Body of pancreas (tissue), 4 donors: ENCODE data around the gene FRAS1. TPM values are rescaled to one million over a fixed set of nuclear protein-coding genes. Genes with fewer than 3 reads are reported as not detected.
"Not testable (repeated sequence)": the region's sequence is repeated elsewhere in the genome, so short reads cannot be mapped to it uniquely, and the experiment has no call there.

ENCODE experiments used
- ATAC-seq: fragments of 150-250 bp; one replicate; pipeline ENCODE4 v1.9.1; 2016
- DNase-seq, 4 donors: peaks; one replicate each; pipeline ENCODE4 v3.0.0-alpha.2; 2019
- H3K27ac ChIP-seq, 4 donors: fragments of 200-600 bp; sonication (generic); 1 replicate in 3 of 4; 2 replicates in 1 of 4; pipeline versions ENCODE4 v1.5.1 to v1.6.1; 2016 to 2019; ENCODE audit warnings: mild to moderate bottlenecking in 1 of 4, mixed read lengths in 1 of 4, moderate library complexity in 1 of 4
- H3K27me3 ChIP-seq, 2 donors: fragments of 200-600 bp; sonication (generic); one replicate each; pipeline ENCODE4 v1.6.0; 2016; ENCODE audit warnings: mild to moderate bottlenecking in 1 of 2
- H3K36me3 ChIP-seq, 2 donors: fragments of 200-600 bp; sonication (generic); replicated peaks in 1 of 2; 2 replicates each; pipeline ENCODE4 v1.5.1; 2016; ENCODE audit warnings: low read depth in 2 of 2; ENCODE audit not compliant: insufficient read depth in 1 of 2
- H3K4me1 ChIP-seq: fragments of 200-600 bp; sonication (generic); one replicate; pipeline ENCODE4 v1.6.0; 2016
- H3K4me3 ChIP-seq, 2 donors: fragments of 200-600 bp; sonication (generic); 1 replicate in 1 of 2; 2 replicates in 1 of 2; pipeline ENCODE4 v1.5.1; 2016 to 2019
- H3K9me3 ChIP-seq, 3 donors: fragments of 200-600 bp; sonication (generic); 1 replicate in 2 of 3; 2 replicates in 1 of 3; pipeline ENCODE4 v1.5.1; 2016
- CTCF ChIP-seq, 7 experiments: fragments of 450-650 bp in 4 of 7; fragments of 200-600 bp in 3 of 7; sonication (generic) in 3 of 7; IDR thresholded peaks; one replicate each; pipeline ENCODE4 v1.5.1; 2016 to 2019; ENCODE audit warnings: antibody characterized with exemption in 7 of 7
- POLR2A ChIP-seq, 3 donors: fragments of 450-650 bp; IDR thresholded peaks; one replicate each; pipeline ENCODE4 v1.6.1; 2016; ENCODE audit warnings: antibody characterized with exemption in 3 of 3, mild to moderate bottlenecking in 2 of 3
- WGBS, 2 donors: methylation state at CpG; one replicate each; pipeline ENCODE4 v1.1.5; 2017; 5-methylcytosine and 5-hydroxymethylcytosine counted together
- intact Hi-C: fragments of 100-400 bp; cut with DNase I; formaldehyde crosslinking; loops from one replicate; pipeline ENCODE4 v1.15.1; 2023
- total RNA-seq, 2 donors: library from RNA; depleted of rRNA; stranded (reverse); fragments of >200 nt; gene quantifications; one replicate each; pipeline ENCODE4 v1.1.0, GENCODE V29; 2016

The FRAS1 gene
- total RNA-seq, 2 donors from 2014 or later = 22.6 to 24.4 TPM

- no peak for ATAC-seq
- WGBS, 2 donors = 72 to 77% methylated on average over 2 of the region's 2 CpGs
Observed at GRCh38 chr4:78081541-78081940, 24.4 kb downstream of the FRAS1 start.

GRCh38 chr4:78083035-78083434 is 25.9 kb downstream of the FRAS1 start:
- H3K9me3 ChIP-seq = no peaks in the 10 kb centered on the region
- no peak overlapping the region for H3K27ac ChIP-seq
- H3K27me3 ChIP-seq = no peaks in the 10 kb centered on the region
- no peaks in the 10 kb centered on the region for H3K4me1 ChIP-seq
- DNase-seq (no peak), ATAC-seq (no peak)
- intact Hi-C loops = no loop called here
- no peak overlapping the region for H3K4me3 ChIP-seq
- H3K36me3 ChIP-seq = no peaks in the 10 kb centered on the region
- no peak for TF ChIP-seq POLR2A (IDR thresholded peaks at IDR 0.05)
- TF ChIP-seq CTCF (IDR thresholded peaks at IDR 0.05) = no peak

More at GRCh38 chr4:78081541-78081940, 24.4 kb downstream of the FRAS1 start:
- H3K27me3 ChIP-seq = no peaks in the 10 kb centered on the region
- H3K36me3 ChIP-seq = no peaks in the 10 kb centered on the region
- no peak overlapping the region for H3K27ac ChIP-seq
- H3K4me1 ChIP-seq = no peaks in the 10 kb centered on the region
- intact Hi-C loops = no loop called here
- no peak for DNase-seq
- H3K4me3 ChIP-seq = no peak overlapping the region
- no peak for TF ChIP-seq CTCF (IDR thresholded peaks at IDR 0.05)
- TF ChIP-seq POLR2A (IDR thresholded peaks at IDR 0.05) = no peak
- no peaks in the 10 kb centered on the region for H3K9me3 ChIP-seq

GRCh38 chr4:78091534-78091933 is 34.4 kb downstream of the FRAS1 start:
- no peaks in the 10 kb centered on the region for H3K27me3 ChIP-seq
- H3K4me1 ChIP-seq = no peaks in the 10 kb centered on the region
- ATAC-seq (no peak), DNase-seq (no peak)
- intact Hi-C loops = no loop called here
- 75 to 78% methylated on average over 3 of the region's 3 CpGs for WGBS, 2 donors
- no peak overlapping the region for H3K27ac ChIP-seq
- no peak overlapping the region for H3K4me3 ChIP-seq
- no peaks in the 10 kb centered on the region for H3K9me3 ChIP-seq
- no peak for TF ChIP-seq CTCF (IDR thresholded peaks at IDR 0.05)
- no peak for TF ChIP-seq POLR2A (IDR thresholded peaks at IDR 0.05)
- H3K36me3 ChIP-seq = no peaks in the 10 kb centered on the region

- H3K4me3 ChIP-seq, intact Hi-C loops, DNase-seq, ATAC-seq, H3K9me3 ChIP-seq, H3K27ac ChIP-seq, H3K27me3 ChIP-seq, H3K4me1 ChIP-seq, H3K36me3 ChIP-seq: not testable (repeated sequence)
- 75 to 84% methylated on average over 5 of the region's 5 CpGs for WGBS, 2 donors
Observed at GRCh38 chr4:78092350-78092749, 35.2 kb downstream of the FRAS1 start.

GRCh38 chr4:78092850-78093249 is 35.7 kb downstream of the FRAS1 start:
- ATAC-seq (no peak), DNase-seq (no peak)
- Histone ChIP-seq H3K4me3 (no peak overlapping the region), H3K9me3 (no peaks in the 10 kb centered on the region), H3K27me3 (no peaks in the 10 kb centered on the region), H3K36me3 (no peaks in the 10 kb centered on the region), H3K27ac (no peak overlapping the region), H3K4me1 (no peaks in the 10 kb centered on the region)
- intact Hi-C loops = no loop called here
- TF ChIP-seq POLR2A (IDR thresholded peaks at IDR 0.05) = no peak

- TF ChIP-seq CTCF (IDR thresholded peaks at IDR 0.05) = no peak
- TF ChIP-seq POLR2A (IDR thresholded peaks at IDR 0.05) = no peak
- no peak overlapping the region for H3K27ac ChIP-seq
Observed at GRCh38 chr4:78095081-78095480, 38.0 kb downstream of the FRAS1 start.

More at GRCh38 chr4:78095081-78095480, 38.0 kb downstream of the FRAS1 start:
- intact Hi-C loops = no loop called here
- DNase-seq (no peak), ATAC-seq (no peak)
- Histone ChIP-seq H3K9me3 (no peaks in the 10 kb centered on the region), H3K36me3 (no peaks in the 10 kb centered on the region), H3K4me1 (peaks cover 7% of the 10 kb centered on the region), H3K4me3 (no peak overlapping the region), H3K27me3 (no peaks in the 10 kb centered on the region)
- WGBS, 2 donors = 64 to 65% methylated on average over 2 of the region's 2 CpGs
